Stimulated activated CD4-positive, alpha-beta T cell treated with anti-CD3 and anti-CD28 coated beads, Interleukin-12 subunit alpha, Interleukin-12 subunit beta, amount 100 ng/mL, for 24 hours (primary cell): ENCODE measurements around the gene SLC9A9.
"Not testable (repeated sequence)": the region's sequence is repeated elsewhere in the genome, so short reads cannot be mapped to it uniquely, and the experiment has no call there.

Experiments
- DNase-seq, 2 experiments: peaks; one replicate each; pipeline ENCODE4 v3.0.0-alpha.2; 2020; ENCODE audit warnings: low read depth in 2 of 2

The SLC9A9 gene

DNA sequence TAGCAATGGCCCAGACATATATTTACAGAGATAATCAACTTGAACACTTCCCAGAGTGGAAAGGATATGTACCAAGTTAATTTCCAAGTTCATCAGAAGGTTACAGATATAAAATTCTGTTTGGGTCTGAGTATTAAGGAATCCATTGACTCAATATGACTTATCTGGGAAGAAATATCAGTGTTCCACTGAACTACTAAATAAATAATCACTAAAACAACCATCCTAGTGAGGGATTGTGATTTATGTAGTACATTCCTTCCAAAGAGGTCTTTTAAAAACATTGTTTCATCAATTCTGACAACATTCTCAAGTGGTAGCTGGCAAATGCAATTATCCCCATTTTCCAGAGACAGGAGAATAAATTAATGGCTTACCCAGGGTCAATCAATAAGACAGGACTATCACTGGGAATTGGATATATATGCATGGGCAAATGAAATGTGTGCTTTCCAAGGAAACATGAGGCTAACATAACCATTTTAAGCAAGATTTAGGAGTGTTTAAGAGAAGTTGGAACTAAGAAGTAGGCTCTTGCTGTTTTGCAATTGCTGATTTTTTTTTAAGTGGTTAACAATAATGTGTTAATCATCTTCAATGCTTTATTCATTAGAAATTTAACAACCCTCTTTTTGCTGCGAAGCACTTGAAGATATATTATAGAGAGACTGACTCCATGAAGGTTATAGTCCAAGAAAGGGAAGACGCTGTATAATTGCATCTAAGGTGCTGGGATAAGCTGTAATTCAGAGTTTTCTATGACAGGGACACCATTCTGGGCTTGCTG, 37.9 kb downstream of the SLC9A9 start:
- DNase-seq, result no peak

DNA sequence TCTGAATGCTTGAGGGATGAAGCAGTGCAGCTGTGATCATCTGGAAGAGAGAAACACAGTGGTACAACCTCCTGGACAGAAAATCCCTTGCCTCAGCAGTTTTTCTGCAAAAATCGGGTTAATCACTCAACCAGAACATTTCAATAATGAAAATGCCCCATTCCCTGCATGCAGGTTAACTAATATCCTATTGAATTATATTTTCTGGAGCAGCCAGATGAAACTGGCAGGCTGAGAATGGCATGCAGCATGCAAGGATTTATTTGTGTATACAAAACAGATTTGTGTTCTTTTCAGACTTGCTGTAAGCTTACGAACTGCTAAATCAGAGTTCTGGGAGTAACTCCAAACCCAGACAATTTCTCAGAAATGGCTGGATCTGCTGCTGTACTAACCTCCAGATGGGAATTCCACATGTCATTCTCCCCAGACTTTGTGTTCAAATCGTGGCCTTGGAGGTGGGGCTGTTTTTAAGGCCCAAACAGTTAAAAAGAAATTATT, 39.1 kb downstream of the SLC9A9 start:
- DNase-seq, result no peak

DNA sequence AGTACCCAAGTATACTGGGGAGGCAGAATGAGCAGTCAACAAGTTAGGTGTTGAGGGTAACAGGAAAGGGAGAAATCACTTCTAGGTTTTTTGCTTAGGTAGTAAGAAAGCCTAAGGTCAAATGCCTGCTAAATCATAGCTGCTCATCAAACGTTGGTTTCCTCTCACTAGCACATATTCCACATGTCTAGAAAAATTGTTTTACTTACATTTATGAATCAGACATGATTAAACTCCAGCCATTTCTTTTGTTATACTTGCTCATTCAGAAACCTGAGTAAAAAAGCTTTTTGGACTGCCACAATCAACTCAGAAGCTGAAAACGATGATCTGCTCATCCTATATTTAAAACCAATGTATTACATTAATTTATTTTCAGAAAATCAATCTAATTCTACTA, 40.2 kb downstream of the SLC9A9 start:
- no peak for DNase-seq

DNA sequence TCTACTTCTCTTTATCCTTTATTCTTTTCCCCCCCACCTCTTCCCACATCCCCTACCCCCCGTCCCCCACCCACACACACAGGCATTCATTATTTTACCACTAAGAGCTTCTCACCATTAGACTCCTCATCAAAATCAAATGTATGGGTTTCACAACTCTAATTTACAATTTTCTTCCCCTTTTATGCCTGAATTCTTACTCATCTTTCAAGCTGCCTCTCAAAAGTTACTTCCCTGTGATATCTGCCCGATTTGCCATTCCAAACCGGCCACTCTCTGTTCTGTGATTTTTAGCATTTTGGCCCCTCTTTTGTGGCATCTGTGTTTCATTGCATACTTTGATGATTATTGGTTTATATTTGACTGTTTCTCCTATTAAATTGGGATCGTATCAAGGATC, 42.2 kb downstream of the SLC9A9 start:
- DNase-seq, result no peak

DNA sequence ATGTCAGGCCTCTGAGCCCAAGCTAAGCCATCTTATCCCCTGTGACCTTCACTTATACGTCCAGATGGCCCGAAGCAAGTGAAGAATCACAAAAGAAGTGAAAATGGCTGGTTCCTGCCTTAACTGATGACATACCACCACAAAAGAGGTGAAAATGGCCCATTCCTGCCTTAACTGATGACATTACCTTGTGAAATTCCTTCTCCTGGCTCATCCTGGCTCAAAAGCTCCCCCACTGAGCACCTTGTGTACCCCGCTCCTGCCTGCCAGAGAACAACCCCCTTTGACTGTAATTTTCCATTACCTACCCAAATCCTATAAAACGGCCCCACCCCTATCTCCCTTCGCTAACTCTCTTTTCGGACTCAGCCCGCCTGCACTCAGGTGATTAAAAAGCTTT, 42.8 kb downstream of the SLC9A9 start:
- not testable (repeated sequence) for DNase-seq

DNA sequence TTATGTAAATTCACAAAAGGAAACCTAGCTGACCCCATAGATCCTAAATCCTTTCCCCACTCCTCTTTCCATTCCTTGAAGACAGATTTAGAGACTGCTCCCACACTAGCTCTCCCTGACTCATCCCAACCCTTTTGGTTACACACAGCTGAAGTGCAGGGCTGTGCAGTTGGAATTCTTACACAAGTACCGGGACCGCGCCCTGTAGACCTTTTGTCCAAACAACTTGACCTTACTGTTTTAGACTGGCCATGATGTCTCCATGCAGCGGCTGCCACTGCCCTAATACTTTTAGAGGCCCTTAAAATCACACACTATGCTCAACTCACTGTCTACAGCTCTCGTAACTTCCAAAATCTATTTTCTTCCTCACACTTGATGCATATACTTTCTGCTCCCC, 47.2 kb downstream of the SLC9A9 start:
- DNase-seq, result not testable (repeated sequence)

DNA sequence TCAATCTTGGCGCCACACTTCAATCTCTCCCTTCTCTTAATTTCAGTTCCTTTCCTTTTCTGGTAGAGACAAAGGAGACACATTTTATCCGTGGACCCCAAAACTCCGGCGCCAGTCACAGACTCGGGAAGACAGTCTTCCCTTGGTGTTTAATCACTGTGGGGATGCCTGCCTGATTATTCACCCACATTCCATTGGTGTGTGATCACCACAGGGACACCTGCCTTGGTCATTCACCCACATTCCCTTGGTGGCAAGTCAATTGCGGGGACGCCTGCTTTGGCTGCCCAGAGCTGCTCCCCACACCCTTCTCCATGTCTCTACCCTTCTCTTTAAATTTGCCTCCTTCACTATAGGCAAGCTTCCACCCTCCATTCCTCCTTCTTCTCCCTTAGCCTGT, 50.1 kb downstream of the SLC9A9 start:
- DNase-seq, result not testable (repeated sequence)

DNA sequence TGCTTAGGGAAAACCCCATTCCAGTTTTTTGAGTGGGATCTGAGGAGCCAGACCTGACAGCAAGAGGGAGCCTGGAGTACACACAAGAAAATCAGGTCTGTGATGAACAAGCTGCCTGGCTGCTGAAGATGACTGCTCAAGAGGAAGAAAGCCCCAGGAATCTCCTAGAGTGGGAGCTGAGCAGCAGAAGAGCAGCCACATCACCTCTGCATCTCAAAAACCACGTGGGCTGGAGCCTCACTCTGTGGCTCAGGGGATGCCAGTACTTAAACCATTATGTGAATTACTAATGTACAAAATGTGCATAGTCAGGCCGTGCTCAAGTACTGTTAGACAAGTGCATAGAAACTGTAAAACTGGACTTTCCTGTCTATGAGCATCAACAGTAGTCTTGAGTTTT, 52.4 kb downstream of the SLC9A9 start:
- no peak for DNase-seq

DNA sequence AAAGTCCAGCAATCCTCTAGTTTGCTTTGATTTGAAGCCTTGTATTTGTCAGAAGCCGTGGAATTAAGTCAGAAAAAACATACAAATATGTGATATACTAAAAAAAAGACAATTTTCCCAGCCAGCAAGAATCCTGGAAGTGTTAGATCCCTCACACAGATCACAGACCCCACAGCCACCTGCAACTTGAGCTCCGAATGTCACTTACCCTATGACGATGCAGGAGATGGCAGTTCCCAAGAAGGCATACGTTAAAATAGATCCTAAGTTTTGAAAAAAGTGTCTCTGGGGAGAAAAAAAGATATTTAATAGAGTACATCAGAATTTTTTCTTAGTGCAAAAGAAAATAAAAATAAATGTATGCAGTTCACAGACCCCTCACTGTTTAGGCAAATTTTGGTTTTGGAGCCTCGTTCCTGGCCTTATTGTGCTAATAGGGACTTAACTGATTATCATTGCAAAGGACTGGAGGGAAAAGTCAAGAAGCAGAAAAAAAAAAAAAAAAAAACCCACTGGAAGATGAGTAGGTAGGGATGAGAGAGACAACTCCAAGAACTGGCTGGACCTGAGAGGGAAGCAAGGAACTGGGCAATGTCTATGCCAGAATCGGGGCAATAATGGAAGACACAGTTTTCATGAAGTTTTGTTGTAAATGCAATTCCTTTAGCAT, 53.3 kb downstream of the SLC9A9 start:
- no peak for DNase-seq

DNA sequence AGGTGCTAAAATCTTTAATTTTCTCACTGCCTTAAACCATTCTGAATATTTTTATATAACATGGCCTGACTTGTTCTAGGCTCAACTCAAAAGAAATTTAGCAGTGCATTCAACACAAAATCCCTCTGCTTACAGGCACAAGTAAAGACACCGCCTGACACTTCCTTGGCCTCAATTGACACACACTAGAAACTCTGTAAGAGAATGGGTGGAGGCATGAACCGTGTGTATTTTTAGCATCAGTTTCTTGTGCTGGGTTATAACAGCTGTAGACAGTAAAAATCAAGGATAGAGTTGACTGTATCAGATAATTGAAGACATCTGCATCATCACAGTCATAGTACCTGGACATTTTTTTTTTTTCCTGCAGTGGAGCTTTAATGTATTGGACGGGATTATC, 54.3 kb downstream of the SLC9A9 start:
- DNase-seq, result no peak

DNA sequence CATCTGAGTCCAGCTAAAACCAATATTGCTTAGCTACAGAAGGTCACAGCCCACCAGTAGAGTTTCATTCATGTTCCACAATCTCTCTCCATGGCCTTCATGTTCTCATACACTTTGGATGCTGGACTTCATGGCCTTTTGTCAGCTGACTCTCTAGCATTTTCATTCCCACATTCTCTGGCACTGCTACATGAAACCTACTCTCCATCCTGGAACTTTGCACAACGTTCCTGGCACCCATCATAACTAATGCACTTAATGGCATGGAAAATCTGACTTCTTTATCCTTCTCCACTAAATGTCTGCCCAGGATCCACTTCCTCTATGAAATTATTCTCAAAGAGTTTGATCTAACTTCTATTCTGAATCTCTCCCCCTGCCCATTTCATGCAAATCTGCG, 56.9 kb downstream of the SLC9A9 start:
- DNase-seq, result no peak

DNA sequence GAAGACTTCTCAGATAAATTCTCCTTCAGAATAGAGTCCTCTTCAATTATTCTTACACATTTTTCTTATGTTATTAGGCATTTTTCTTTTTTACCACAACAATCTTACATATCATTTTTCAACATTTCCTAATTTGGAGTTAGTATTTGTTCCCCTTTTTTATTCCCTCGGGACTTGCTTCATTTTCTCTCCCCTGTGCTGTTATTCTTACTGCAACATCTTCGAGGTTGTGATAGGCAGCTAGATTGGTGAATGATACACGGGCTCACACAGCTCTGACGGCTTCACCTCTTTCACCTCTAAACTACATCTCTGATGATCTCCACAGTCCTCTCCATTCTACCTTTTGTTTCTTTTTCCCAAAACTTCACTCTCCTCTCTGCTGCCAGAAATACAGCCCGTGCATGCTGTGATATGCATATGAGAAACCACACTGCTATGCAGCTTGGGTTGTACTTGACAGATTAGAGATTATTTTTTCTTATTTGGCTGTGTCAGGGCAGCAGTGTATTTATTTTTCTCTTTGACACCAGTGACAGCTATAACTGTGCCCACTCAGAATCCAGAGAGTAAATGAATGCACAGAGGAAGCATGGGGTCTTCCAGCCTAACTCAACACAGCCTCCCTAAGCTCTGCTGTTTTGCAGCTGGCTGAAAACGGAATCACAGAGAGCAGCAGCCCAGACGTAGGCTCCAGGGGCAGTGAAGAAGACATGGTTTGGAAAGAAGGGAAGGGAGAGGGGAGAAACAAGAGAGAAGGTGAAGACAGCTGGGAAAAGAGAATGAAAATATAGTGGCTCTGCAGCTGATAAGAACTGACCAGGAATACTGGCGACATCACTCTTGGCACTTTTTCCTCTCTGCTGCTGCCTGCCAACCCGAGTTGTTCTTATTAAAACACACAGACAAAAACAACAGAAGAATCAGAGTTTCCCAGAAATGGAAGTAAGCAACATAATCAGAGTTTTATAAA, 61.8 kb downstream of the SLC9A9 start:
- DNase-seq, result no peak

DNA sequence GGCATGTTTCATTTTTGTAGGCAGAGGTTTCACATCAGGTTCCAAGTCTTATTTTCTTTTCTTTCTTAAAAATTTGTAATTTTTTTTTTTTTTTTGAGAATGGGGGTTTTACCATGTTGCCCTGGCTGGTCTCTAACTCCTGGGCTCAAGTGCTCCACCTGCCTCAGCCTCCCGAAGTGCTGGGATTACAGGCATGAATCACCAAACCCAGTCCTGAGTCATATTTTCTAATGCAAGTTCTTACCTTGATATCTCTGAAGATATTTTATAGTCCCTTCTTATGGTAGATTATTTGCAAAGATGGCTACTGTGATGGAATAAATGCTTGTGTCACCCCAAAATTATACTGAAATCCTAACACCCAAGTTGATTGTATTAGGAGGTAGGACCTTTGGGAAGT, 63.8 kb downstream of the SLC9A9 start:
- no peak for DNase-seq

DNA sequence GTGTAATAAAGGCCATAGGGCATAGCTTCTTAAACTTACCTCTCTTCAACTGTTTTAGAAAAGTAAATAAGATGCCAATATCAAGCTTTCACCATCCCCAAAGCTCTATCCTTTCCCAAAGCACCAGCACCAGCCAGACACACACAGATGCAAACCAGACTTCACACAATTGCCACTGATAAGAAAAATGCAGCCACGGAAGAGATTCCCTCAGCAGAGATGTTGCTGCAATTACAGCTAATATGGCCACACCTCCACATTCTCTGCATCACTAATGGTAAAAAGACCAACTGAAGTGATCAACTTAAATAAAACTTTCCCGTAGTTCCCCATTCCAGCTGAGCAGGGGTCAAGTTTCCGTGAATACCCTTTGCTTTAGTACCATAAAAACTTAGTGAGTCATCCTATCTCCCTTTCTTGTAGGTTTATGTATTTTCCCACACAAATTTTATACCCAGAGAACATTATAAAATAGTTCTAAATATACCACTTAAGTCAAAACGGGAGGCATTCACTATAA, 64.4 kb downstream of the SLC9A9 start:
- DNase-seq, result no peak

DNA sequence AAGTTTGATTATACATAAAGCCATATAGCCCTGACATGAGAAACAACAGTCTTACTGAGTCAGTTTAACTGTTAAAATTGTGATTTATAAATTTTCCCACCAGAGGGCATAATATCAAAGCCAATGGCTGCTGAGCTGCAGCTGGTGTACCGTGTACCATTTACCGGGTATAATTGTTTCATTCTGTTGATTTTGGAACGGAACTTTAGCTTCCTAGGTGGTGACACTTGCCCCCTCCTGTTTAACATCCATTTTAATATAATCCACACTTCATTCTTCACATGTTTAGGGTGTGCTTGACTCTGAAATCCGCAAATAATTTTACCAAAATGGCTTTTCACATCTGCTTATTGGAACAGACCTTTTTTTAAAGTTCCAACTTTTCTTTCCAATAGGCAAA, 72.8 kb downstream of the SLC9A9 start:
- DNase-seq, result no peak

DNA sequence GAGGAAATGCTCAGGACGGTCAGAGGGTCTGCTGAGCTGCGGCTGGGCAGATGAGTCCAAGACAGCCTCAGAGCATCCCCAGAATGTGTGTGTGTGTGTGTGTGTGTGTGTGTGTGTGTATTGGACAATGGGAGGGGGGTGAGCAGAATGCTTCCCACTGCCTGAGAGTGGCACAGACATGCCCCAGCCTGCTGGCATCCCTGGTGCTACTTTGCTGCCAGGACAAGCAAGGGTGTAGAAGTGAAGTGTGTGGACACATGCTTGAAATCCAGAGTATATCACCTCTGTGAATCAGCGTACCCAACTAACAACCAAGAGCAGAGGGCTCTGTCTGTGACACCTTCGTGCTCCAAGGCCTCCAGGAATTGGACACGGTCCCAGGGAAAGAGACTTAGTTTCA, 76.3 kb downstream of the SLC9A9 start:
- DNase-seq, result no peak

DNA sequence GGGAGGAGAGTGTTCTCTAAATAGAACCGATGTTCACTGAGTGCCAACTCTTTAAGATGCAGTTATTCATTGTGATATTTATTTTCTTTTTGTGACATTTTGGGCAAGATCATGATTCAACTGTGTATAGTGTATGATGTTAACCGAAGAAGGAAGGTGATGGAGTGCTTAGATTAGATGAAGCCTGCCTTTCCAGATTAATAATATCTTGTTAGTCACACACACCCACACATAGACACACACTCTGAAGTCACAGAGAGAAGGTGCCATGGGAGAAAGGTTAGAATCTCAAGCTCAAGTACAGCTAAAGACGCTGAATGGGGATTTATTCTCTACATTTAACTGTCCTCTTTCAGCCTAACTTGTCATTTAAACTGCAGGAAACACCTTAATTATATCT, 77.0 kb downstream of the SLC9A9 start:
- no peak for DNase-seq

DNA sequence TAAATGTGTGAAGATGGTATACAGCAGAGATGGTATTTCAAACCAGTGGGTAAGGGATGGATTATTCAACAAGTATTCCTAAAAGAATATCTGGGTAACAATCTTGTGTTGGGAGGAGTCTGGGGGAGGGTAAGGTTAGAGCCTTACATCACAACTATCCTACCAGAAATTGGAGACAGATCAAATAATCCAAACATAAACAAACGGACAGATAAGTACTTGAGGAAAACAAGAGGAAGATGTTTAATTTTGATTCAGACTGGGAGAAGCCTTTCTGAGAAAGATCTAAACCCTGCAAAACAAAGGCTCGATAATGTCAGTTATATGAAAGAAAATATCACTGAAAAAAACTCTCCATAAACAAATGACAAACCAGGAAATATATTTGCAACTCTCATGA, 77.9 kb downstream of the SLC9A9 start:
- no peak for DNase-seq

DNA sequence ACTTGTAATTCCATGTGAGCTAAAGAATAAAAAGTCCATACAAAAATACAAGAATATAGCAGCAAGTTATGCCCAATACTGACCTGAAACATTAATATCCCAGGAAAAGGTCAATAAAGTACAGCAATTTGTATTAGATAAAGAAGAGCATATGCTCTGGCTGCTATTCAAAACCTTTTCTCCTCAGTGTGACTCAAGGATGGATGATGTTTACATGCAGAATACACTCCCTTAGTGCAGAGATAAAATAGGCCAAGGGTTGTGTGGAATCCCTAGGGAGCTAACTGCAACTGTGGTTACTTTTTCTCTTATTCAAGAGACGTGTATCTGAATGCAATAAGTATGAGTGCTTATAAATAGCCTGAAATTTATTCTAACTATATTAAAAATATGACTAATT, 78.7 kb downstream of the SLC9A9 start:
- DNase-seq, result no peak

DNA sequence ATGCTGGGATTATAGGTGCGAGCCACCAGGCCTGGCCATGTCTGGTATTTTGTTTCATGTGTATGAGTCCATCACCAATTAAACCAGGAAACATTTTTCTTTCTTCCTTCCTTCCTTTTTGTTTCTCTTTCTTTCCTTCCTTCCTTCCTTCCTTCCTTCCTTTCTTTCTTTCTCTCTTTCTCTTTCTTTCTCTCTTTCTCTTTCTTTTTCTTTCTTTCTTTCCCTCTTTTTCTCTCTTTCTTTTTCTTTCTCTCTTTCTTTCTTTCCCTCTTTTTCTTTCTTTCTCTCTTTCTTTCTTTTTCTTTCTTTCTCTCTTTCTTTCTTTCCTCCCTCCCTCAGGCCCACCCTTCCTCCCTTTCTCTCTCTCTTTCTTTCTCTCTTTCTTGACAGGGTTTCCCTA, 83.4 kb downstream of the SLC9A9 start:
- DNase-seq, result no peak

DNA sequence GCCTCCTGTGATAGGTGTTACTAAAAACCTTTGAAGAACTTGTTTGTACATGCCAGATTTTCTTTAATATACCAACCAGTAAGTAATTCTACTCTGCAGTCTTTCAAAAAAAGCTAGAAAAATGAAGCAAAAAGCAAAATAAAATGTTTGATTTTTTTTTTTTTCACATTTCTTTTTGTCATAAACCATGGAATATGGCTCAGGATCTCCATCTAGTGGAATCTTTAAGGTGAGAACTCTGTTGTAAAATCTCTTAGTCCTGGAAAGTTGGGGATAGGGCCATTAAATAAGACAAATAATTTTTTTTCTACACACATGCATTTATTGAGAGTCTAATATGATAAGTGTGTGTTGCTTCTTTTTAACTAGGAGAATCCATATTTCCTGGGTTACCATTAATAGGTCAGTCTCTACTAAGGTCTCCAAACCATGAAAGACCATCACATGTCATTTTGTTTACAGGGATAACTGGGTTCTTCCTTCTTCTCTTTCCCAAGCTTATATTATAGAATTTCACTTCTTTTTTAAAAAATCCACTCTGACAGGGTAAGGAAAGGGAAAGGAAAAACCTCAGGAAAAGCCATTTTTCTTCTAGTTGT, 84.6 kb downstream of the SLC9A9 start:
- no peak for DNase-seq

DNA sequence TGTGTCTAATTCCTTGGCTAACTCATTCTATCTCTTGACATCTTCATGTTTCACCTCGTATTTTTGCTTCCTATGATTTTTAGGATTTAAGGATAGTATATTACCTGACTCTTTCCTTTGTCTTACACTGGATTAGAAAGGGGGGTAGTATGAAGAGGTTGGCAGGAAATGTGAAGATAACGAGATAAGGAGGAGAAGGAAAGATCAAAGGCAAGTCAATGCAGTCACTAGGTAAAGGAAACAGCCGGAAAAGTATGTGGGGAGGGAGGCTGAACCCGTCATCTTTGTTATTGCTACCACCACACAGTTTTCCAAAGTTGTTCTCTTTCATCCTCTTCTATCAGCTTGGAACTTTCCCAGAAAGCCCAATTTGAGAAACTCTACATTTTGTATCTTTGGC, 90.6 kb downstream of the SLC9A9 start:
- no peak for DNase-seq
